ENCODE data around the gene EXD3. TPM values are rescaled to one million over a fixed set of nuclear protein-coding genes. Genes with fewer than 3 reads are reported as not detected.
A peak's percentile ranks its signal among the peaks of the same experiment; 100 is the strongest.

EXD3 gene
- total RNA-seq, 1 donor from 2014 or later = 19.9 TPM

GRCh38 chr9:137318602-137319001 lies 104.4 kb downstream of the EXD3 start:
- H3K36me3 Mint-ChIP-seq (ENCODE audit: low read depth, unreplicated experiment) = no peaks in the 10 kb centered on the region
- peaks cover 6% of the 10 kb centered on the region for H3K4me1 Mint-ChIP-seq (ENCODE audit: unreplicated experiment)
- DNase-seq (ENCODE audit: low spot score) = no peak
- no peak overlapping the region for H3K27ac Mint-ChIP-seq (ENCODE audit: unreplicated experiment)
- H3K9me3 Mint-ChIP-seq (ENCODE audit: unreplicated experiment) = no peaks in the 10 kb centered on the region
- TF ChIP-seq CTCF (IDR thresholded peaks at IDR 0.05; ENCODE audit: unreplicated experiment) = no peak
- no peak overlapping the region for H3K4me3 Mint-ChIP-seq (ENCODE audit: unreplicated experiment)
- H3K27me3 Mint-ChIP-seq (ENCODE audit: unreplicated experiment) = peaks cover 2% of the 10 kb centered on the region

GRCh38 chr9:137317718-137318511 lies 105.0 kb downstream of the EXD3 start:
- peaks cover 6% of the 10 kb centered on the region for H3K4me1 Mint-ChIP-seq (ENCODE audit: unreplicated experiment)
- no peak for TF ChIP-seq CTCF (IDR thresholded peaks at IDR 0.05; ENCODE audit: unreplicated experiment)
- H3K27me3 Mint-ChIP-seq (ENCODE audit: unreplicated experiment) = peaks cover 2% of the 10 kb centered on the region
- H3K27ac Mint-ChIP-seq (ENCODE audit: unreplicated experiment) = no peak overlapping the region
- H3K36me3 Mint-ChIP-seq (ENCODE audit: low read depth, unreplicated experiment) = no peaks in the 10 kb centered on the region
- no peak overlapping the region for H3K4me3 Mint-ChIP-seq (ENCODE audit: unreplicated experiment)
- H3K9me3 Mint-ChIP-seq (ENCODE audit: unreplicated experiment) = no peaks in the 10 kb centered on the region
- peak; percentile 5 for DNase-seq (ENCODE audit: low spot score)

GRCh38 chr9:137317021-137317717 lies 105.8 kb downstream of the EXD3 start:
- H3K4me1 Mint-ChIP-seq (ENCODE audit: unreplicated experiment) = peaks cover 6% of the 10 kb centered on the region
- peak; percentile 8 for DNase-seq (ENCODE audit: low spot score)
- TF ChIP-seq CTCF (IDR thresholded peaks at IDR 0.05; ENCODE audit: unreplicated experiment) = no peak
- no peak overlapping the region for H3K27ac Mint-ChIP-seq (ENCODE audit: unreplicated experiment)
- peaks cover 2% of the 10 kb centered on the region for H3K27me3 Mint-ChIP-seq (ENCODE audit: unreplicated experiment)
- H3K9me3 Mint-ChIP-seq (ENCODE audit: unreplicated experiment) = no peaks in the 10 kb centered on the region
- no peaks in the 10 kb centered on the region for H3K36me3 Mint-ChIP-seq (ENCODE audit: low read depth, unreplicated experiment)
- no peak overlapping the region for H3K4me3 Mint-ChIP-seq (ENCODE audit: unreplicated experiment)

- Mint-ChIP-seq H3K27me3 (ENCODE audit: unreplicated experiment) (peaks cover 2% of the 10 kb centered on the region), H3K27ac (ENCODE audit: unreplicated experiment) (no peak overlapping the region), H3K9me3 (ENCODE audit: unreplicated experiment) (no peaks in the 10 kb centered on the region), H3K4me3 (ENCODE audit: unreplicated experiment) (no peak overlapping the region), H3K36me3 (ENCODE audit: low read depth, unreplicated experiment) (no peaks in the 10 kb centered on the region), H3K4me1 (ENCODE audit: unreplicated experiment) (peaks cover 3% of the 10 kb centered on the region)
- TF ChIP-seq CTCF (IDR thresholded peaks at IDR 0.05; ENCODE audit: unreplicated experiment) = no peak
- DNase-seq (ENCODE audit: low spot score) = peak; percentile 83
Measured at GRCh38 chr9:137316012-137316981, 106.7 kb downstream of the EXD3 start.

All from endothelial cell (in vitro differentiated cells).